H1 (cell line): Measurements from ENCODE around the gene PTCHD1. TPM values are rescaled to one million over a fixed set of nuclear protein-coding genes. Genes with fewer than 3 reads are reported as not detected.

Experiments used
- CTCF ChIA-PET: fragments of 300-600 bp; sonication (Branson Sonifier 250); formaldehyde crosslinking; loops from one replicate; lab custom pipeline; 2021; ENCODE audit not compliant: partially characterized antibody; lab: Charles Lee
- POLR2A ChIA-PET: fragments of 300-600 bp; sonication (Branson Sonifier 250); formaldehyde crosslinking; loops from one replicate; lab custom pipeline; 2021; ENCODE audit warnings: inconsistent platforms; ENCODE audit not compliant: partially characterized antibody; lab: Charles Lee
- DNase-seq, 2 experiments: peaks; one replicate each; pipeline versions ENCODE4 v3.0.0 to v3.0.0-alpha.2; 2010 to 2022; ENCODE audit warnings: low spot score in 2 of 2, low read depth in 1 of 2, mixed read lengths in 1 of 2
- FAIRE-seq: peaks from 2 replicates; lab custom pipeline; 2011; peaks lifted over from hg19 to GRCh38; lab: Jason Lieb, UNC
- H2AFZ ChIP-seq: 2 replicates; pipeline ENCODE4 v1.8.1; 2012; ENCODE audit warnings: low read length, inconsistent platforms
- H2AK5ac ChIP-seq: 2 replicates; pipeline ENCODE4 v1.6.1; 2013; ENCODE audit warnings: low read depth, low read length
- H2BK120ac ChIP-seq: replicated peaks from 2 replicates; pipeline ENCODE3; 2013; ENCODE audit warnings: low read depth, low read length, inconsistent platforms
- H2BK12ac ChIP-seq: 2 replicates; pipeline ENCODE4 v1.6.1; 2013; ENCODE audit warnings: low read depth, low read length
- H2BK15ac ChIP-seq: 2 replicates; pipeline ENCODE4 v1.6.1; 2013; ENCODE audit warnings: low read length
- H2BK20ac ChIP-seq: 2 replicates; pipeline ENCODE4 v1.6.1; 2013; ENCODE audit warnings: low read length
- H2BK5ac ChIP-seq: 2 replicates; pipeline ENCODE4 v1.6.1; 2013; ENCODE audit warnings: low read depth, low read length
- H3K14ac ChIP-seq: 2 replicates; pipeline ENCODE4 v1.6.1; 2013; ENCODE audit warnings: inconsistent platforms; ENCODE audit not compliant: insufficient read length
- H3K18ac ChIP-seq: 2 replicates; pipeline ENCODE4 v1.6.1; 2013; ENCODE audit warnings: low read length; ENCODE audit errors: extremely low read depth
- H3K23ac ChIP-seq: 2 replicates; pipeline ENCODE4 v1.6.1; 2013; ENCODE audit warnings: inconsistent platforms; ENCODE audit not compliant: insufficient read length
- H3K23me2 ChIP-seq: 2 replicates; pipeline ENCODE4 v1.6.1; 2013; ENCODE audit warnings: low read depth, low read length
- H3K27ac ChIP-seq: 2 replicates; pipeline ENCODE4 v1.6.1; 2011; ENCODE audit warnings: low read depth, low read length, inconsistent platforms
- H3K27me3 ChIP-seq, 4 experiments: replicated peaks in 1 of 4; 1 replicate in 1 of 4; 2 replicates in 3 of 4; pipeline versions ENCODE4 v1.6.1 to v1.8.1; 2011 to 2013; ENCODE audit warnings: low read length in 3 of 4, mild to moderate bottlenecking in 3 of 4, inconsistent platforms in 2 of 4, mixed read lengths in 2 of 4, moderate library complexity in 1 of 4; ENCODE audit not compliant: control insufficient read depth in 3 of 4, insufficient read depth in 3 of 4; ENCODE audit errors: extremely low read depth in 1 of 4
- H3K36me3 ChIP-seq, 4 experiments: 2 replicates each; pipeline versions ENCODE4 v1.6.1 to v1.8.1; 2011 to 2013; ENCODE audit warnings: mild to moderate bottlenecking in 4 of 4, low read length in 3 of 4, moderate library complexity in 2 of 4, control low read depth in 1 of 4, inconsistent platforms in 1 of 4; ENCODE audit not compliant: insufficient read depth in 4 of 4, control insufficient read depth in 2 of 4
- H3K4ac ChIP-seq: replicated peaks from 2 replicates; pipeline ENCODE3; 2013; ENCODE audit warnings: low read length, low read depth, mixed read lengths, inconsistent platforms; ENCODE audit not compliant: insufficient read length
- H3K4me1 ChIP-seq, 4 experiments: replicated peaks in 1 of 4; 1 replicate in 1 of 4; 2 replicates in 3 of 4; pipeline versions ENCODE4 v1.6.1 to v1.8.1; 2011 to 2013; ENCODE audit warnings: low read length in 3 of 4, inconsistent platforms in 2 of 4, mixed read lengths in 1 of 4; ENCODE audit not compliant: insufficient read depth in 4 of 4, control insufficient read depth in 3 of 4
- H3K4me2 ChIP-seq, 2 experiments: 2 replicates each; pipeline versions ENCODE4 v1.6.1 to v1.8.1; 2011 to 2013; ENCODE audit warnings: low read depth in 2 of 2, low read length in 2 of 2, control low read depth in 1 of 2, inconsistent platforms in 1 of 2, mild to moderate bottlenecking in 1 of 2; ENCODE audit not compliant: insufficient read depth in 1 of 2
- H3K4me3 ChIP-seq, 4 experiments: fragments of 200-600, 300-600 bp in 1 of 4; sonication (generic), shearing (Covaris generic), sonication (Bioruptor Twin) in 1 of 4; 2 replicates each; pipeline versions ENCODE4 v1.5.1 to v1.8.1; 2011 to 2016; ENCODE audit warnings: low read length in 4 of 4, low read depth in 3 of 4, control low read depth in 2 of 4, inconsistent platforms in 2 of 4, mild to moderate bottlenecking in 2 of 4, mixed read lengths in 1 of 4, moderate library complexity in 1 of 4; ENCODE audit not compliant: insufficient read depth in 2 of 4; ENCODE audit errors: extremely low read depth in 1 of 4
- H3K56ac ChIP-seq: replicated peaks from 2 replicates; pipeline ENCODE3; 2013; ENCODE audit warnings: low read depth, mild to moderate bottlenecking, mixed read lengths, low read length, inconsistent platforms; ENCODE audit not compliant: insufficient read length
- H3K79me1 ChIP-seq: 2 replicates; pipeline ENCODE4 v1.6.1; 2013; ENCODE audit warnings: low read depth, low read length, control low read depth
- H3K79me2 ChIP-seq, 2 experiments: 2 replicates each; pipeline versions ENCODE4 v1.6.1 to v1.8.1; 2012 to 2013; ENCODE audit warnings: low read length in 2 of 2, mild to moderate bottlenecking in 2 of 2, inconsistent platforms in 1 of 2; ENCODE audit not compliant: insufficient read depth in 2 of 2, control insufficient read depth in 1 of 2
- H3K9ac ChIP-seq, 4 experiments: replicated peaks in 1 of 4; 1 replicate in 1 of 4; 2 replicates in 3 of 4; pipeline versions ENCODE4 v1.6.1 to v1.8.1; 2011 to 2013; ENCODE audit warnings: low read depth in 3 of 4, low read length in 3 of 4, control low read depth in 2 of 4, mild to moderate bottlenecking in 2 of 4, moderate library complexity in 2 of 4, inconsistent platforms in 1 of 4; ENCODE audit errors: extremely low read depth in 1 of 4
- H3K9me3 ChIP-seq, 2 experiments: 2 replicates each; pipeline versions ENCODE4 v1.6.1 to v1.8.1; 2012 to 2013; ENCODE audit warnings: mild to moderate bottlenecking in 2 of 2, moderate library complexity in 2 of 2, control low read depth in 1 of 2, inconsistent platforms in 1 of 2, low read depth in 1 of 2, low read length in 1 of 2, mixed read lengths in 1 of 2; ENCODE audit not compliant: insufficient read depth in 2 of 2
- H4K20me1 ChIP-seq, 2 experiments: replicated peaks in 1 of 2; 2 replicates each; pipeline versions ENCODE3 to v1.8.1; 2011 to 2013; ENCODE audit warnings: inconsistent platforms in 2 of 2, low read length in 2 of 2, mild to moderate bottlenecking in 1 of 2; ENCODE audit not compliant: insufficient read depth in 2 of 2, control insufficient read depth in 1 of 2
- H4K5ac ChIP-seq: 2 replicates; pipeline ENCODE4 v1.6.1; 2013; ENCODE audit warnings: low read length, low read depth, mixed read lengths, inconsistent platforms; ENCODE audit not compliant: insufficient read length
- H4K8ac ChIP-seq: 2 replicates; pipeline ENCODE4 v1.8.0; 2013; ENCODE audit warnings: mild to moderate bottlenecking, moderate library complexity, low read length, inconsistent platforms; ENCODE audit not compliant: insufficient read depth; ENCODE audit errors: extremely low read depth
- H4K91ac ChIP-seq: replicated peaks from 2 replicates; pipeline ENCODE3; 2013; ENCODE audit warnings: low read length, mixed read lengths, inconsistent platforms; ENCODE audit not compliant: insufficient read length
- CEBPB ChIP-seq: IDR thresholded peaks from 2 replicates; pipeline ENCODE4 v1.6.1; 2012; ENCODE audit warnings: low read depth, low read length
- TAF1 ChIP-seq: IDR thresholded peaks from 2 replicates; pipeline ENCODE4 v1.6.1; 2011; ENCODE audit warnings: mild to moderate bottlenecking, low read depth, low read length
- WGBS, 2 experiments: shearing (Covaris generic) in 1 of 2; methylation state at CpG; one replicate each; pipeline versions ENCODE4 v1.1.6 to v1.1.7; 2013 to 2015; ENCODE audit warnings: low lambda C conversion rate in 2 of 2, mixed read lengths in 2 of 2, inconsistent platforms in 1 of 2, low coverage in 1 of 2, missing lambda C conversion rate in 1 of 2; ENCODE audit not compliant: insufficient replicate concordance in 2 of 2, insufficient coverage in 1 of 2, insufficient read length in 1 of 2; ENCODE audit errors: extremely low coverage in 1 of 2, missing lambda C conversion rate in 1 of 2; 5-methylcytosine and 5-hydroxymethylcytosine counted together
- polyA plus RNA-seq, 7 experiments: library from polyadenylated mRNA; depleted of rRNA in 3 of 7; stranded (reverse) in 5 of 7; unstranded in 2 of 7; fragments of >200 nt in 5 of 7; fragments of 200-250 nt in 2 of 7; gene quantifications; 1 replicate in 5 of 7; 2 replicates in 1 of 7; 4 replicates in 1 of 7; pipeline versions ENCODE4 v1.2.1 to v1.2.3, GENCODE V29; 2011 to 2013; ENCODE audit warnings: missing spikeins in 2 of 7, mixed read lengths in 2 of 7
- total RNA-seq: library from RNA; stranded (reverse); fragmentation: NEBNext Ultra II Directional; extraction: Animal tissue kit (Norgen Biotek cat#: 25700); gene quantifications from 2 replicates; pipeline ENCODE4 v1.2.1, GENCODE V29; 2021

The PTCHD1 gene
- total and polyA plus RNA-seq, 2 of the 8 experiments (the other 6 are each of a cell fraction or from before 2014, with no cell fraction given), result 0.53 to 2.4 TPM

DNA sequence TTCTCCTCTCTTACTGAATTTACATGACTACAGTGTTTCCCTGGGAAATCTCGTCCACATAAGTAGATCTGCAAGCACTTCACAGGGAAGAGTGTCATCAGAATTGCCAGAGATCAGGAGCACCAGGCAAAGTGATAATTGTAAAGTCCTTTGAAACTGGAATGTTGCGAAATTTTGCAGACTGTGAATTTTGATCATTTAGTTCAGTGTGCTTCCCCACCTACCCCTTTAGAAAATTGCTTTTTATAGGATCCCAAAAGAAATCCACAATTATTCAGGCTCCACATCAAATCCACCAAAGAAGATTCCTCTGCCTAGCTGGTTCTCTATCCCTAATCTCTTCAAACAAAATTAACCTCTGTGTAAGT, 10.2 kb downstream of the PTCHD1 start:
- CTCF ChIA-PET, result no interaction called here

More for the DNA sequence above, 10.2 kb downstream of the PTCHD1 start:
- no peaks in the 10 kb centered on the region for H3K23me2 ChIP-seq
- no peaks in the 10 kb centered on the region for H3K9me3 ChIP-seq
- no peak overlapping the region for H2BK5ac ChIP-seq
- H3K27me3 ChIP-seq, result no peaks in the 10 kb centered on the region
- H3K56ac ChIP-seq, result no peak overlapping the region
- no peak overlapping the region for H3K18ac ChIP-seq
- H3K4me1 ChIP-seq, result peaks cover 0 to 8% (median 0%) of the 10 kb centered on the region in 4 experiments; a peak in 2 of 7 replicates
- no peak overlapping the region for H3K4me3 ChIP-seq
- 69% methylated on average over 2 of the region's 2 CpGs; no CpG with 5 or more reads in 1 of the 2 experiments for WGBS, 2 experiments
- POLR2A ChIA-PET, result no interaction called here
- no peak overlapping the region for H2BK12ac ChIP-seq
- H2BK15ac ChIP-seq, result no peak overlapping the region
- no peak overlapping the region for H4K5ac ChIP-seq
- H2AK5ac ChIP-seq, result no peak overlapping the region
- DNase-seq (no peak), FAIRE-seq (peak; percentile 50)
- H4K8ac ChIP-seq, result no peak overlapping the region
- no peaks in the 10 kb centered on the region for H3K79me2 ChIP-seq
- no peak overlapping the region for H2BK120ac ChIP-seq
- H3K9ac ChIP-seq, result no peak overlapping the region
- H2AFZ ChIP-seq, result no peak overlapping the region
- no peak overlapping the region for H3K23ac ChIP-seq
- H3K79me1 ChIP-seq, result no peaks in the 10 kb centered on the region
- no peak overlapping the region for H2BK20ac ChIP-seq
- no peak overlapping the region for H3K4me2 ChIP-seq
- no peak overlapping the region for H3K27ac ChIP-seq
- no peak overlapping the region for H3K14ac ChIP-seq
- H4K20me1 ChIP-seq, result no peaks in the 10 kb centered on the region
- TF ChIP-seq TAF1, result no peak
- peak; percentile 59; the same call in 1 of the 2 replicates for TF ChIP-seq CEBPB
- TF ChIP-seq, all 59 proteins: peak for 1
- Histone ChIP-seq H4K91ac (no peak overlapping the region), H3K4ac (no peak overlapping the region), H3K36me3 (no peaks in the 10 kb centered on the region; a peak in 1 of 8 replicates)
